ENCODE measurements around the gene AKTIP. TPM values are rescaled to one million over a fixed set of nuclear protein-coding genes. Genes with fewer than 3 reads are reported as not detected.

The AKTIP gene
- polyA plus RNA-seq, 1 donor from 2014 or later: 68.6 TPM

DNA sequence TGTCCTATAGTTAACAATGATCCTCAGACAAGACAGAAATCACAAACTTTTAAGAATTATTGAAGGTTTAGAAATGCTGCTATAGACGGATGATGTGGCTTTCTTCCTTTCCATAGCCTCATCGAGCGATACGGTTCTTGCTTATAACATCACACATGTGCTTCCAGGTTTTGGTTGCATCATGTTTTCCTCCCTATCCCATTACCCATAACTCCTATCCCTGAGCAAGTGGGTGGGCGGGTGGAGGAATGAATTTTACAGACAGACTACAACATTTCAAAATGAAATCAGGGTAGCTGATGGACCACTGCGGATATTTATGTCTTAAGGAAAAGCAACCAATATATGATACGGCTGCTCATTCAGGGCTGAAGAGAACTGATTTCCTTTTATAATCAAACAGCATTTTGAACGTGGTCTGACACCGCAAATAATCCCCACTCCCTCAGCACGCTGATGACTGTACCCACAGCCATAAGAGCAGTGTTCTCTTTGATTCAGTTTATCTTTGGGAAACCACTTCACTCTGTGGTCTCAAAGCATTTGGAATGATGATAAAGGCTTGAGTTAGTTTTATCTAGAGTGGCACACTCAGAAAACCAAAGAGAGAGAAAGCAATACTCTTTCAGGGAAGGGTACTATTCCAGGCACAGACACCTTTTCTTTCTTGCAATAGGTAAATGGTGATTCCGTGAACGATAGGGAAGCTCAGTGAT, 4.6 kb upstream of the AKTIP start:
- Histone ChIP-seq H3K4me3 (ENCODE audit: low read length) (no peak overlapping the region), H3K9me2 (ENCODE audit: insufficient read depth, low read length) (no peaks in the 10 kb centered on the region), H3K9ac (ENCODE audit: low read length) (no peak overlapping the region), H3K9me3 (ENCODE audit: low read length) (no peaks in the 10 kb centered on the region), H3K79me2 (replicated peaks; ENCODE audit: insufficient read depth, low read length) (no peaks in the 10 kb centered on the region), H3K4me2 (ENCODE audit: low read length) (no peak overlapping the region), H2AFZ (ENCODE audit: low read depth, low read length) (no peak overlapping the region), H3K27ac (ENCODE audit: low read length) (no peak overlapping the region), H4K20me1 (ENCODE audit: insufficient read depth) (no peaks in the 10 kb centered on the region), H3K36me3 (ENCODE audit: insufficient read depth, low read length) (no peaks in the 10 kb centered on the region), H3K27me3 (ENCODE audit: insufficient read depth, low read depth, low read length) (no peaks in the 10 kb centered on the region), H3F3A (ENCODE audit: insufficient read depth, low read length, poor library complexity, severe bottlenecking) (no peaks in the 10 kb centered on the region)
- no peak for TF ChIP-seq RAD21 (conservative IDR thresholded peaks at IDR 0.05)
- TF ChIP-seq, protein P1, sequence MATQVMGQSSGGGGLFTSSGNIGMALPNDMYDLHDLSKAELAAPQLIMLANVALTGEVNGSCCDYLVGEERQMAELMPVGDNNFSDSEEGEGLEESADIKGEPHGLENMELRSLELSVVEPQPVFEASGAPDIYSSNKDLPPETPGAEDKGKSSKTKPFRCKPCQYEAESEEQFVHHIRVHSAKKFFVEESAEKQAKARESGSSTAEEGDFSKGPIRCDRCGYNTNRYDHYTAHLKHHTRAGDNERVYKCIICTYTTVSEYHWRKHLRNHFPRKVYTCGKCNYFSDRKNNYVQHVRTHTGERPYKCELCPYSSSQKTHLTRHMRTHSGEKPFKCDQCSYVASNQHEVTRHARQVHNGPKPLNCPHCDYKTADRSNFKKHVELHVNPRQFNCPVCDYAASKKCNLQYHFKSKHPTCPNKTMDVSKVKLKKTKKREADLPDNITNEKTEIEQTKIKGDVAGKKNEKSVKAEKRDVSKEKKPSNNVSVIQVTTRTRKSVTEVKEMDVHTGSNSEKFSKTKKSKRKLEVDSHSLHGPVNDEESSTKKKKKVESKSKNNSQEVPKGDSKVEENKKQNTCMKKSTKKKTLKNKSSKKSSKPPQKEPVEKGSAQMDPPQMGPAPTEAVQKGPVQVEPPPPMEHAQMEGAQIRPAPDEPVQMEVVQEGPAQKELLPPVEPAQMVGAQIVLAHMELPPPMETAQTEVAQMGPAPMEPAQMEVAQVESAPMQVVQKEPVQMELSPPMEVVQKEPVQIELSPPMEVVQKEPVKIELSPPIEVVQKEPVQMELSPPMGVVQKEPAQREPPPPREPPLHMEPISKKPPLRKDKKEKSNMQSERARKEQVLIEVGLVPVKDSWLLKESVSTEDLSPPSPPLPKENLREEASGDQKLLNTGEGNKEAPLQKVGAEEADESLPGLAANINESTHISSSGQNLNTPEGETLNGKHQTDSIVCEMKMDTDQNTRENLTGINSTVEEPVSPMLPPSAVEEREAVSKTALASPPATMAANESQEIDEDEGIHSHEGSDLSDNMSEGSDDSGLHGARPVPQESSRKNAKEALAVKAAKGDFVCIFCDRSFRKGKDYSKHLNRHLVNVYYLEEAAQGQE (IDR thresholded peaks at IDR 0.05; ENCODE audit: borderline replicate concordance): no peak
- no peak for TF ChIP-seq MXI1 (conservative IDR thresholded peaks at IDR 0.05; ENCODE audit: poor library complexity, severe bottlenecking)
- TF ChIP-seq EZH2 (IDR thresholded peaks at IDR 0.05; ENCODE audit: borderline replicate concordance, insufficient read depth, low read length, poor library complexity, severe bottlenecking): no peak
- TF ChIP-seq POLR2AphosphoS5 (IDR thresholded peaks at IDR 0.05): no peak
- TF ChIP-seq, protein P2, sequence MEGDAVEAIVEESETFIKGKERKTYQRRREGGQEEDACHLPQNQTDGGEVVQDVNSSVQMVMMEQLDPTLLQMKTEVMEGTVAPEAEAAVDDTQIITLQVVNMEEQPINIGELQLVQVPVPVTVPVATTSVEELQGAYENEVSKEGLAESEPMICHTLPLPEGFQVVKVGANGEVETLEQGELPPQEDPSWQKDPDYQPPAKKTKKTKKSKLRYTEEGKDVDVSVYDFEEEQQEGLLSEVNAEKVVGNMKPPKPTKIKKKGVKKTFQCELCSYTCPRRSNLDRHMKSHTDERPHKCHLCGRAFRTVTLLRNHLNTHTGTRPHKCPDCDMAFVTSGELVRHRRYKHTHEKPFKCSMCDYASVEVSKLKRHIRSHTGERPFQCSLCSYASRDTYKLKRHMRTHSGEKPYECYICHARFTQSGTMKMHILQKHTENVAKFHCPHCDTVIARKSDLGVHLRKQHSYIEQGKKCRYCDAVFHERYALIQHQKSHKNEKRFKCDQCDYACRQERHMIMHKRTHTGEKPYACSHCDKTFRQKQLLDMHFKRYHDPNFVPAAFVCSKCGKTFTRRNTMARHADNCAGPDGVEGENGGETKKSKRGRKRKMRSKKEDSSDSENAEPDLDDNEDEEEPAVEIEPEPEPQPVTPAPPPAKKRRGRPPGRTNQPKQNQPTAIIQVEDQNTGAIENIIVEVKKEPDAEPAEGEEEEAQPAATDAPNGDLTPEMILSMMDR (IDR thresholded peaks at IDR 0.05; ENCODE audit: poor library complexity, severe bottlenecking): no peak
- no peak for TF ChIP-seq EP300 (conservative IDR thresholded peaks at IDR 0.05; ENCODE audit: poor library complexity, severe bottlenecking)
- no peak for TF ChIP-seq TAF1 (IDR thresholded peaks at IDR 0.05; ENCODE audit: low read depth)
- TF ChIP-seq SMC3 (conservative IDR thresholded peaks at IDR 0.05; ENCODE audit: poor library complexity): no peak

DNA sequence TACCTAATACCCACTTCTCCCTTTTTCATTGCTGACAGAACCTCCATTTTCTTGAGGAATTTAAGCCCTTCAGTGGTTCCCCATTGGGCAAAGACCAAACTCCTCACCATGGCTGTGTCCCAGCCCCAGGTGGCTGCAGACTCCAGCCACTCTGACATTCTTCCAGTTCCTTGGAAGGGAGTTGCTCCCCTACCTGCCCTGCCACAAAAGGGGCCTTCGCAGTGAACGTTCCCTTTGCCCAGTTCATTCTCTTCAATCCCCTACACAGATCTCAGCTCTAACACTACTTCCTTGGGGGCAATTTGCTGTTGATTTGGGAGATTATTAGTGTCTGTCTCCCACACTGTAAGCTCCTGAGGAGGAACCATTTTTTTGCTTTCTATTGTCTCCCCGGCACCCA, 3.2 kb upstream of the AKTIP start:
- Histone ChIP-seq H3K79me2 (replicated peaks; ENCODE audit: insufficient read depth, low read length) (peaks cover 7% of the 10 kb centered on the region), H2AFZ (ENCODE audit: low read depth, low read length) (no peak overlapping the region), H3K9me3 (ENCODE audit: low read length) (no peaks in the 10 kb centered on the region), H3K36me3 (ENCODE audit: insufficient read depth, low read length) (no peaks in the 10 kb centered on the region), H3K27me3 (ENCODE audit: insufficient read depth, low read depth, low read length) (no peaks in the 10 kb centered on the region), H3K9ac (ENCODE audit: low read length) (no peak overlapping the region), H4K20me1 (ENCODE audit: insufficient read depth) (no peaks in the 10 kb centered on the region), H3K4me3 (ENCODE audit: low read length) (no peak overlapping the region), H3K27ac (ENCODE audit: low read length) (no peak overlapping the region), H3F3A (ENCODE audit: insufficient read depth, low read length, poor library complexity, severe bottlenecking) (no peaks in the 10 kb centered on the region), H3K9me2 (ENCODE audit: insufficient read depth, low read length) (no peaks in the 10 kb centered on the region), H3K4me2 (ENCODE audit: low read length) (no peak overlapping the region)
- TF ChIP-seq RAD21 (conservative IDR thresholded peaks at IDR 0.05) (no peak), EZH2 (IDR thresholded peaks at IDR 0.05; ENCODE audit: borderline replicate concordance, insufficient read depth, low read length, poor library complexity, severe bottlenecking) (no peak), TAF1 (IDR thresholded peaks at IDR 0.05; ENCODE audit: low read depth) (no peak), MXI1 (conservative IDR thresholded peaks at IDR 0.05; ENCODE audit: poor library complexity, severe bottlenecking) (no peak), EP300 (conservative IDR thresholded peaks at IDR 0.05; ENCODE audit: poor library complexity, severe bottlenecking) (no peak), POLR2AphosphoS5 (IDR thresholded peaks at IDR 0.05) (no peak), SMC3 (conservative IDR thresholded peaks at IDR 0.05; ENCODE audit: poor library complexity) (no peak)
- TF ChIP-seq, protein P2 (IDR thresholded peaks at IDR 0.05; ENCODE audit: poor library complexity, severe bottlenecking): no peak
- TF ChIP-seq, protein P1 (IDR thresholded peaks at IDR 0.05; ENCODE audit: borderline replicate concordance): no peak

All from neural cell (in vitro differentiated cells).